KMS-11 (cell line): ENCODE results near the gene PMEL.
"Not testable (repeated sequence)": the region's sequence is repeated elsewhere in the genome, so short reads cannot be mapped to it uniquely, and the experiment has no call there.

ENCODE experiments used
- H2AFZ ChIP-seq: fragments of 200-600 bp; sonication (generic); 2 replicates; pipeline ENCODE4 v1.6.1; 2016; ENCODE audit warnings: antibody characterized with exemption, mixed run types, low read depth
- H3K27ac ChIP-seq: fragments of 200-600 bp; sonication (generic); 2 replicates; pipeline ENCODE4 v1.6.1; 2016; ENCODE audit warnings: mild to moderate bottlenecking, mixed run types
- H3K27me3 ChIP-seq: fragments of 200-600 bp; sonication (generic); 2 replicates; pipeline ENCODE4 v1.6.1; 2017; ENCODE audit warnings: mild to moderate bottlenecking, low read depth, mixed run types, moderate library complexity; ENCODE audit not compliant: insufficient read depth
- H3K36me3 ChIP-seq: fragments of 200-600 bp; sonication (generic); 2 replicates; pipeline ENCODE4 v1.6.1; 2017; ENCODE audit warnings: mild to moderate bottlenecking, mixed run types; ENCODE audit not compliant: insufficient read depth
- H3K4me1 ChIP-seq: fragments of 200-600 bp; sonication (generic); 2 replicates; pipeline ENCODE4 v1.6.1; 2016; ENCODE audit warnings: mild to moderate bottlenecking, low read depth, mixed run types; ENCODE audit not compliant: poor library complexity, severe bottlenecking
- H3K4me2 ChIP-seq: fragments of 200-600 bp; sonication (generic); 2 replicates; pipeline ENCODE4 v1.7.0; 2016; ENCODE audit warnings: mild to moderate bottlenecking, mixed run types
- H3K4me3 ChIP-seq: fragments of 200-600 bp; sonication (generic); IDR thresholded peaks from 2 replicates; pipeline ENCODE4 v1.6.1; 2017; ENCODE audit warnings: low read depth, low read length, mixed read lengths; ENCODE audit not compliant: insufficient read depth
- H3K79me2 ChIP-seq: fragments of 200-600 bp; sonication (generic); 2 replicates; pipeline ENCODE4 v1.6.1; 2016; ENCODE audit warnings: low read depth, mixed run types; ENCODE audit not compliant: insufficient read depth
- H3K9ac ChIP-seq: fragments of 200-600 bp; sonication (generic); 2 replicates; pipeline ENCODE4 v1.6.1; 2016; ENCODE audit warnings: mild to moderate bottlenecking, mixed run types
- H4K20me1 ChIP-seq: fragments of 200-600 bp; sonication (generic); 2 replicates; pipeline ENCODE4 v1.6.1; 2016; ENCODE audit warnings: mild to moderate bottlenecking, mixed run types; ENCODE audit not compliant: insufficient read depth
- TF ChIP-seq, protein P1 (sequence below): fragments of 200-600 bp; sonication (generic); conservative IDR thresholded peaks from 2 replicates; pipeline ENCODE4 v1.6.1; 2017; ENCODE audit warnings: low read depth, mild to moderate bottlenecking, antibody characterized with exemption, low read length, moderate library complexity, mixed read lengths

The PMEL gene

DNA sequence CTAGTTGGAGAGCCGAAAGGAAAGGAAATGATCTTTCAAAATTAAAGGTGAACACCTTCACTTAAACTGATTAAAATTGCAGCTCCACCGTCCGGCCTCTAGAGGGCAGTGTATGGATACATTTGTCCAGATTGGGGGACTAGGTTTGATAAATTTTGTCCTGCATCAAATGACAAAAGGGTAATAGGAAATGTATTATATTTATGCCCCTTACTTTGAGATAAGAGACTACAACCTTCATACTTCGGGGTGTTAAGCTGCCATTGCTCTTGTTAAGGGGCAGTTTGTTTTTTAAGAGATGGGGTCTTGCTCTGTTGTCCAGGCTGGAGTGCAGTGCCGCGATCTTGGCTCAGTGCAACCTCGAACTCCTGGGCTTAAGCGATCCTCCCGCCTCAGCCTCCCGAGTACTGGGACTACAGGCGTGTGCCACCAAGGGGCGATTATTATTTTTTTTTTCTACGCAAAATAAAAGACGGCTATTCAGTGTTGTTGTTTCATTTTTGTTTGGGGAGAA lies 30.4 kb upstream of the PMEL start:
- Histone ChIP-seq H3K79me2 (no peaks in the 10 kb centered on the region), H3K4me3 (peak overlapping the region; percentile 61), H3K27ac (peak overlapping the region; percentile 0; the same call in 1 of the 2 replicates), H3K27me3 (no peaks in the 10 kb centered on the region), H4K20me1 (no peaks in the 10 kb centered on the region), H3K9ac (peak overlapping the region; percentile 8; the same call in 1 of the 2 replicates), H2AFZ (peak overlapping the region; percentile 65), H3K4me2 (peak overlapping the region; percentile 77), H3K36me3 (peaks cover 7% of the 10 kb centered on the region; the same call in 1 of the 2 replicates), H3K4me1 (peaks cover 8% of the 10 kb centered on the region)
- TF ChIP-seq, protein P1, sequence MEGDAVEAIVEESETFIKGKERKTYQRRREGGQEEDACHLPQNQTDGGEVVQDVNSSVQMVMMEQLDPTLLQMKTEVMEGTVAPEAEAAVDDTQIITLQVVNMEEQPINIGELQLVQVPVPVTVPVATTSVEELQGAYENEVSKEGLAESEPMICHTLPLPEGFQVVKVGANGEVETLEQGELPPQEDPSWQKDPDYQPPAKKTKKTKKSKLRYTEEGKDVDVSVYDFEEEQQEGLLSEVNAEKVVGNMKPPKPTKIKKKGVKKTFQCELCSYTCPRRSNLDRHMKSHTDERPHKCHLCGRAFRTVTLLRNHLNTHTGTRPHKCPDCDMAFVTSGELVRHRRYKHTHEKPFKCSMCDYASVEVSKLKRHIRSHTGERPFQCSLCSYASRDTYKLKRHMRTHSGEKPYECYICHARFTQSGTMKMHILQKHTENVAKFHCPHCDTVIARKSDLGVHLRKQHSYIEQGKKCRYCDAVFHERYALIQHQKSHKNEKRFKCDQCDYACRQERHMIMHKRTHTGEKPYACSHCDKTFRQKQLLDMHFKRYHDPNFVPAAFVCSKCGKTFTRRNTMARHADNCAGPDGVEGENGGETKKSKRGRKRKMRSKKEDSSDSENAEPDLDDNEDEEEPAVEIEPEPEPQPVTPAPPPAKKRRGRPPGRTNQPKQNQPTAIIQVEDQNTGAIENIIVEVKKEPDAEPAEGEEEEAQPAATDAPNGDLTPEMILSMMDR: peak; percentile 100

DNA sequence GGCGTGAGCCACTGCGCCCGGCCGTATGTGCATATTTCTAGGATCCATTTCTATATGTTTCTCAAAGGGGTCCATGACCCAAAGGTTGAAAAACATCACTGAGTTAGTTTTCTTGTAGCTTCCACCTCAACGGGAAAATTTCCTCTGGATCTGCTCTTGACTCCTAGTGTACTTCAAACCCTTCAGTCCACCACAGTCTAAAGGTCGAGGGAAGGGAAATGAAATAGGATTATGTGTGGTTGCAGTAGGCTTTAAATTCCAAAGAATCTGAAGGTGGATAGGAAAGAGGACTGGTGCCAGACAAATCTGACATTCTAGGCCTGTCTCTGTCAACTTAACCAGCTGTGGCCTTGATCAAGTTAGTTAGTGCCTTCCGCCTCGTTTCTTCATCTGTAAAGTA lies 29.5 kb upstream of the PMEL start:
- TF ChIP-seq, protein P1: no peak
- Histone ChIP-seq H3K9ac (no peak overlapping the region), H3K36me3 (peaks cover 7% of the 10 kb centered on the region; the same call in 1 of the 2 replicates)

DNA sequence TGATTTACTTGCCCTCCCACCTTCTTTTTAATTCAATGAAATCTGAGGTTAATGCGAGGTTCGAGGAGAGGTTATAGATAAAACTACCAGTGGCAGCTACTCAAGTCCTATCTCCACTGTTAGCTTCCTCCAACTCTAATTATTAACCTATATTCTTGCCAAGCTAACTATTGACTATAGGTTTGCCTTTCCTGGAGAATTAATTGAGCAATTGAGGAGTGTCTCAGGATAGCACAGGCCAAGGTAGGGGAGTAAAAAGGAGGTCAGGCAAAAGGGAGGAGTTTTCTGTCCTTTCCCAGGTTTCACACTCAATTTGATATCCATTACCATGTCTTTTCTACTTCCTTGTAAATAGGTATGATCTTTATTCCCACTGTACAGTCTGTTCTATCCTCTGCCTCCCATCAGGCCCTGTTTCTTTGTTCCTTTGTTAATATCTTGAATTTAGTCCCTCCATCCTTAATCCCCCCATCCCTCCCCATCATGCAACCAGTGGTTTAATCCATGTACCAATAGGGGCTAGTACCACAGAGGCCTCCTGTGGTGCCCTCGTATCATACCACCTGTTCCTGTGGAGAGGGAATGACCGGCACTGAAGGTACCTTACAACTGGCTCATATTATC lies 27.5 kb upstream of the PMEL start:
- H3K4me3 ChIP-seq: no peak overlapping the region
- no peak overlapping the region for H3K4me2 ChIP-seq
- no peak overlapping the region for H3K27ac ChIP-seq
- TF ChIP-seq, protein P1: no peak
- H2AFZ ChIP-seq: no peak overlapping the region
- H3K27me3 ChIP-seq: no peaks in the 10 kb centered on the region
- H3K9ac ChIP-seq: no peak overlapping the region
- peaks cover 8% of the 10 kb centered on the region for H3K4me1 ChIP-seq
- H4K20me1 ChIP-seq: no peaks in the 10 kb centered on the region
- H3K79me2 ChIP-seq: no peaks in the 10 kb centered on the region
- peaks cover 12% of the 10 kb centered on the region; the same call in 1 of the 2 replicates for H3K36me3 ChIP-seq

More for the DNA sequence above, 29.5 kb upstream of the PMEL start:
- Histone ChIP-seq H3K4me2 (no peak overlapping the region), H4K20me1 (no peaks in the 10 kb centered on the region), H3K79me2 (no peaks in the 10 kb centered on the region), H3K4me3 (no peak overlapping the region), H3K4me1 (peaks cover 8% of the 10 kb centered on the region), H3K27me3 (no peaks in the 10 kb centered on the region), H3K27ac (no peak overlapping the region), H2AFZ (no peak overlapping the region)

DNA sequence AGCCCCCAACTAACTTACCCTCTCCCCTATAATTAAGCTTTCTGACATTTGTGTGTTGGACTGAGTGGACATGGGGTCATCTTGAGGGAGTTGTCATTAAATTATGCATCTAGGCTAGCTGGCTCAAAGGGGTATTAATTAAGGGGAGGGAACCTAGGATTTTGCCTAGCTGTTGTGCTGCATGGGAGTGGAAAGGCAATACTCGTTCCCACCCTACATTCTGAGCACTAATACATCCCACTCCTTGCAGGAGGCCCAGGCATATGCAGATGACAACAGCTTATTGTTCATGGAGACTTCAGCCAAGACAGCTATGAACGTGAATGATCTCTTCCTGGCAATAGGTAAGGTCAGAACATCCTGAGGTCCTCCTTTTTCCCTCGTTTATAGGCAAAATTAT lies 25.3 kb upstream of the PMEL start:
- H3K36me3 ChIP-seq: peaks cover 12% of the 10 kb centered on the region; the same call in 1 of the 2 replicates
- TF ChIP-seq, protein P1: no peak
- H3K27ac ChIP-seq: no peak overlapping the region
- no peak overlapping the region for H3K4me3 ChIP-seq
- H3K27me3 ChIP-seq: no peaks in the 10 kb centered on the region
- no peak overlapping the region for H3K9ac ChIP-seq
- H2AFZ ChIP-seq: no peak overlapping the region
- no peaks in the 10 kb centered on the region for H3K79me2 ChIP-seq
- H4K20me1 ChIP-seq: no peaks in the 10 kb centered on the region
- H3K4me2 ChIP-seq: no peak overlapping the region
- H3K4me1 ChIP-seq: peaks cover 5% of the 10 kb centered on the region

DNA sequence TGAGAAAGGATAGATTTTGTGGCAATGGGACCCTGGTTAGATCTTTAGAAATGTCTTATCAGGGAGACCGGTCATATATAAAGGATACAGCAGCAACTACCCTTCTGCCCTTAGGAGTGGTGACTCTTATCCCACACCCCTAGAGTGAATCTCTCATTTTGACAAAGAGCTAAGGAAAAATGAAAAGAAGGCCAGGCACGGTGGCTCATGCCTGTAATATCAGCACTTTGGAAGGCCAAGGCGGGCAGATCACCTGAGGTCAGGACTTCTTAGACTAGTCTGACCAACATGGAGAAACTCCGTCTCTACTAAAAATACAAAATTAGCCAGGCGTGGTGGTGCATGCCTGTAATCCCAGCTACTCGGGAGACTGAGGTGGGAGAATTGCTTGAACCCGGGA lies 20.1 kb upstream of the PMEL start:
- not testable (repeated sequence) for H3K4me1 ChIP-seq, H2AFZ ChIP-seq, H3K79me2 ChIP-seq, H3K9ac ChIP-seq, H4K20me1 ChIP-seq, H3K36me3 ChIP-seq, H3K27ac ChIP-seq, H3K27me3 ChIP-seq, H3K4me2 ChIP-seq, H3K4me3 ChIP-seq
